GM18526 (cell line): Measurements from ENCODE around the gene HSBP1.
A peak's percentile ranks its signal among the peaks of the same experiment; 100 is the strongest.

Source experiments
- POLR2A ChIP-seq: IDR thresholded peaks from 3 replicates; pipeline ENCODE4 v1.6.1; 2011; ENCODE audit not compliant: insufficient read length; ENCODE audit errors: extremely low read depth

The HSBP1 gene

GRCh38 chr16:83807710-83808572, at the start of gene HSBP1:
Gene HSBP1 (plus strand): TSS chr16:83807978. CDS start chr16:83808077, 99 bp downstream.
- peak; percentile 84 for TF ChIP-seq POLR2A

GRCh38 chr16:83762141-83762991, 45.4 kb upstream of the HSBP1 start:
- TF ChIP-seq POLR2A, result no peak

GRCh38 chr16:83762992-83763358, 44.8 kb upstream of the HSBP1 start:
- TF ChIP-seq POLR2A, result no peak

GRCh38 chr16:83768986-83769385, 38.8 kb upstream of the HSBP1 start:
- TF ChIP-seq POLR2A, result no peak

- no peak for TF ChIP-seq POLR2A
Measured at GRCh38 chr16:83769397-83770008, 38.3 kb upstream of the HSBP1 start.

GRCh38 chr16:83771306-83771942, 36.4 kb upstream of the HSBP1 start:
- no peak for TF ChIP-seq POLR2A

- TF ChIP-seq POLR2A, result no peak
Measured at GRCh38 chr16:83772806-83773205, 35.0 kb upstream of the HSBP1 start.

GRCh38 chr16:83774066-83774465, 33.7 kb upstream of the HSBP1 start:
- TF ChIP-seq POLR2A, result no peak

- TF ChIP-seq POLR2A, result no peak
Measured at GRCh38 chr16:83776944-83777343, 30.8 kb upstream of the HSBP1 start.

- no peak for TF ChIP-seq POLR2A
Measured at GRCh38 chr16:83779886-83780285, 27.9 kb upstream of the HSBP1 start.

GRCh38 chr16:83785455-83785854, 22.3 kb upstream of the HSBP1 start:
- no peak for TF ChIP-seq POLR2A

GRCh38 chr16:83789642-83790401, 18.0 kb upstream of the HSBP1 start:
- no peak for TF ChIP-seq POLR2A

- no peak for TF ChIP-seq POLR2A
Measured at GRCh38 chr16:83791916-83792315, 15.9 kb upstream of the HSBP1 start.

GRCh38 chr16:83792391-83792790, 15.4 kb upstream of the HSBP1 start:
- no peak for TF ChIP-seq POLR2A
